ENCODE data around the gene SOS2.

The SOS2 gene

DNA sequence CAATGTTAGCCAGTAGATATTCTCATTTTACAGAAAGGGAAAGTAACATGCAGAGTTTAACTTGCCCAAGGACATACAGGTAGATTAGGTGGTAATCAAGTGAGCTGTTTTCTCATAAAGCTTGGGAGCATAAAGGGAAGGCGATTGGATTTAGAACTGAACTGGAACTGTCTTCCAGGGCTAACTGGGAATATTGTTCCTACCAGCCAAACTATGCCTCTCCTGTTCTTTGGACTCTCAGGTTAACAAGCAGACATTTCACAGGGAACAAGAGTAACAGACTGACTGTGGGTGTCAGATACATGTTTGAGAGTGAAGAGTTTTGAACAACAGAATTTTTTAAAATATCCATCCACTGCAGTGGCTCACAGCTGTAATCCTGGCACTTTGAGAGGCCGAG lies 130.6 kb downstream of the SOS2 start:
- CTCF ChIA-PET: interaction anchor here (8.2 to 13.6 kb wide), 2 partner anchors 238 to 248 kb away, joined by 99 to 368 read pairs; partner anchors contain the start of gene NEMF
- TF ChIP-seq, protein P1, sequence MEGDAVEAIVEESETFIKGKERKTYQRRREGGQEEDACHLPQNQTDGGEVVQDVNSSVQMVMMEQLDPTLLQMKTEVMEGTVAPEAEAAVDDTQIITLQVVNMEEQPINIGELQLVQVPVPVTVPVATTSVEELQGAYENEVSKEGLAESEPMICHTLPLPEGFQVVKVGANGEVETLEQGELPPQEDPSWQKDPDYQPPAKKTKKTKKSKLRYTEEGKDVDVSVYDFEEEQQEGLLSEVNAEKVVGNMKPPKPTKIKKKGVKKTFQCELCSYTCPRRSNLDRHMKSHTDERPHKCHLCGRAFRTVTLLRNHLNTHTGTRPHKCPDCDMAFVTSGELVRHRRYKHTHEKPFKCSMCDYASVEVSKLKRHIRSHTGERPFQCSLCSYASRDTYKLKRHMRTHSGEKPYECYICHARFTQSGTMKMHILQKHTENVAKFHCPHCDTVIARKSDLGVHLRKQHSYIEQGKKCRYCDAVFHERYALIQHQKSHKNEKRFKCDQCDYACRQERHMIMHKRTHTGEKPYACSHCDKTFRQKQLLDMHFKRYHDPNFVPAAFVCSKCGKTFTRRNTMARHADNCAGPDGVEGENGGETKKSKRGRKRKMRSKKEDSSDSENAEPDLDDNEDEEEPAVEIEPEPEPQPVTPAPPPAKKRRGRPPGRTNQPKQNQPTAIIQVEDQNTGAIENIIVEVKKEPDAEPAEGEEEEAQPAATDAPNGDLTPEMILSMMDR (IDR thresholded peaks at IDR 0.05; ENCODE audit: insufficient read depth, low read length, missing control alignments): no peak
- POLR2A ChIA-PET: interaction anchor here (0.7 to 2.1 kb wide), 2 partner anchors 239 to 248 kb away, joined by 3 to 4 read pairs; partner anchors contain the start of gene NEMF
- no peak overlapping the region for H3K4me3 ChIP-seq (ENCODE audit: low read depth, low read length)
- DNase-seq (ENCODE audit: low read depth, low spot score): no peak

DNA sequence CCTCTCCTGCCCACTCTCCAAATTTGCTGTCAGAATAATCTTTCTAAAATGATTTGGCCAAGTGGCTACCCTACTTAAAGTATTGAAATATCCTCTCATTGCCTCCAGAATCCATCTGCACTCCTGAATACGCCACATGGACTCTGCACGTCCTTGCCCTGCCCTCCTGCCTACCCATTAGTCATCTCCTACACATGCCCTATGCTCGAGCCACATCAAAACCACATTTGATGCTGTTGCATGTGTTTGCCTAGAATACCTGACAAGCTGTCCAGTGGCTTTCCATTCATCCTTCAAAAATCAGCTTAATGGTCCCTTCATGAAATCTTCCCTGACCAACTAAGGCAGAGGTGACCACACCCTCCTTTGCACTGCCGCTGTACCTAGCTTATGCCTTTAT lies 132.0 kb downstream of the SOS2 start:
- TF ChIP-seq, protein P1 (IDR thresholded peaks at IDR 0.05; ENCODE audit: insufficient read depth, low read length, missing control alignments): no peak
- DNase-seq (ENCODE audit: low read depth, low spot score): no peak
- CTCF ChIA-PET: interaction anchor here (1.0 to 13.6 kb wide), 3 partner anchors 219 to 247 kb away, joined by 3 to 368 read pairs (median 4); partner anchors contain the start of gene NEMF
- H3K4me3 ChIP-seq (ENCODE audit: low read depth, low read length): no peak overlapping the region
- POLR2A ChIA-PET: no interaction called here

DNA sequence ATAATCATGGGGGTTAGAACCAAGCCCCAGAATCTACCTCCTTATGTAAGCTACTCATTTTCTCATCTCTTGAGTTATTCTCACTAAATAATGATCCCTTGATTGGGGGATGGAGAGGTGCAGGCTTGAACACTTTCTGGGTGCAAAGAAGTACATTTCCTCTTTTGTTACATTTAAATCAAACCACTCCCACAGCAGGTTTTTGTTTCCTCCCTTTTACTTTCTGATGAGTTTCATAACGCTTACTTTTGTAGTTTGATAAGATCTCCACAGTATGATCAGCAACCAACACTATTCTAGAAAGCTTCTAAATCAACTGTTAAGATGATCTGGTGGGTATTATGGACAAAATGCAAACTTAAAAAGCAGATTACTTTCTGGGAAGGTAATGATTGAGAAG lies 135.5 kb downstream of the SOS2 start:
- ChIA-PET CTCF (interaction anchor here (0.9 to 13.6 kb wide), 5 partner anchors 8 to 243 kb away, joined by 3 to 368 read pairs (median 4); partner anchors contain the start of gene NEMF), POLR2A (no interaction called here)
- TF ChIP-seq, protein P1 (IDR thresholded peaks at IDR 0.05; ENCODE audit: insufficient read depth, low read length, missing control alignments): no peak
- DNase-seq (ENCODE audit: low read depth, low spot score): no peak
- no peak overlapping the region for H3K4me3 ChIP-seq (ENCODE audit: low read depth, low read length)

DNA sequence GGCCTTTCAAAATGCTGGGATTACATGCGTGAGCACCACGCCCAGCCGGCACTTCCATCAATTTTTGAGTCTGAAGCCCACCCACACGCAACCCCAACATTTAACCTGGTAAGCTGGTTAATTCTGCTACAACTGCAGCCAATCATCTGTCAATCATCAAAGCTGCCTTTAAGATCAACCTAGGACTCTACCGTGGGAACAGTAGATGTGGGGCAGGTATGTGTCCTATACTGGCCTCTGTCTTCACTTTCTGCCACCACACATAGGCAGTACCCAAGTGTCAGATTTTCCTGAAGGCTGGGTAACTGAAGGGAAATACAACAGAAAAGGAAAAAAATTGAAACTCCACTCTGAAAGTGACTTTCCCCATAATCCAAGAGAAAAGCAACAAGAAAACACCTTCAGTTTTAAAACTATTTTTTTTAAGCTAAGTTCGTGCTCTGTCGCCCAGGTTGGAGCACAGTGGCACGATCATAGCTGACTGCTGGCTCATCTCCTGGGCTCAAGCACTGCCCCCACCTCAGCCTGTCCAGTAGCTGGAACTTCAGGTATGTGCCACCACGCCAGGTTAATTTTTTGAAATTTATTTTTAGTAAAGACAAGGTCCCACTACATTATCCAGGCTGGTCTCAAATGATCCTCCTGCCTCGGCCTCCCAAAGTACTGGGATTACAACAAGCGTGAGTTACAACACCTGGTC lies 137.2 kb downstream of the SOS2 start:
- ChIA-PET POLR2A (interaction anchor here (0.6 kb wide), 1 partner anchor 176 kb away, joined by 3 read pairs; no protein-coding TSS in a partner anchor), CTCF (interaction anchor here (1.1 to 1.9 kb wide), 6 partner anchors 10 to 240 kb away, joined by 4 to 12 read pairs (median 6); no protein-coding TSS in a partner anchor)
- TF ChIP-seq, protein P1 (IDR thresholded peaks at IDR 0.05; ENCODE audit: insufficient read depth, low read length, missing control alignments): no peak

DNA sequence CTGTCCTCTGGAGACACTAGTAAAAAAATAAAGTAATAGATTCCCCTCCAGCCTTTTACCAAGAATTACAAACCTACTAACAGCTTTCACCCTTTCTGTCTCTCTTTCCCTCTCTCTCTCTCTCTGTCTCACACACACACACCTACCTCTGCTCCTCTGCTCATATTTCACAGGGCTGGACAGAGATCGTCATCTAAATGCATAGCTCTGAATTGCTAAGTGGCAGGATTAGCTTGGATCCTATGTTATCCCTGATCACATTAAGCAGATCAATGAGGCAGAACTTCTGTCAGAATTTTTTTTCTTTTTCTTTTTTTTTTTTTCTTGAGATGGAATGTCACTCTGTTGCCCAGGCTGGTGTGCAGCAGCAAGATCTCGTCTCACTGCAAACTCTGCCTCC lies 137.9 kb downstream of the SOS2 start:
- no peak overlapping the region for H3K4me3 ChIP-seq (ENCODE audit: low read depth, low read length)
- TF ChIP-seq, protein P1 (IDR thresholded peaks at IDR 0.05; ENCODE audit: insufficient read depth, low read length, missing control alignments): no peak

More for the DNA sequence above, 137.2 kb downstream of the SOS2 start:
- no peak for DNase-seq (ENCODE audit: low read depth, low spot score)
- H3K4me3 ChIP-seq (ENCODE audit: low read depth, low read length): no peak overlapping the region

DNA sequence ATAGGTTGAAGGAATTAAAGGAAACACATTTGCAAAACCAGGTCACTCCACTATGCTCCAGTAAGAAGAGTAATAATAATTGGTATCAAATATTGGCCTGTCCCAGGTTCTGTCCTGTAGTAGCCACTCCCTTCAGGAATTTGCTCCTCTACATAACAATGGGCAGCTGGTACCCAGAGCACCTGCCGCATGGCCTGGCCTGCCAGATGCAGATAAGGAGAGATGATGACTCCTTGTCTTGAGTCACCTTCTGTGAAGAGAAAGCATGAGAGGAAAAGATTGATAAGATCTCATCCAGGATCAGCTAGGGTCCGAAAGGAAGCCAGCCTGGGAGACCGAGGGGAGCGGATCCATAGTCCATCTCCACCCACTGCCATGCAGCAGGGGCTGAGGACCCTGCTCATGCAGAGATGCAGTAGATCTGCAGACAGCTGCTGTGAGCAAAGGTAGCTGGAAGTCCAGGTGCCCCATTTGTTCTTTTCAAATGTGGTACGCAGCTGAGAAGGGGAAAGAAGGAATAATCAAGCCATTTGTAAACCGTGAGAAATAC lies 139.3 kb downstream of the SOS2 start:
- ChIA-PET CTCF (interaction anchor here (6.2 kb wide), 1 partner anchor 229 kb away, joined by 60 read pairs; no protein-coding TSS in a partner anchor), POLR2A (no interaction called here)
- DNase-seq (ENCODE audit: low read depth, low spot score): no peak
- TF ChIP-seq, protein P1 (IDR thresholded peaks at IDR 0.05; ENCODE audit: insufficient read depth, low read length, missing control alignments): no peak
- no peak overlapping the region for H3K4me3 ChIP-seq (ENCODE audit: low read depth, low read length)

More for the DNA sequence above, 137.9 kb downstream of the SOS2 start:
- POLR2A ChIA-PET: no interaction called here
- CTCF ChIA-PET: interaction anchor here (0.7 to 1.9 kb wide), 7 partner anchors 10 to 239 kb away, joined by 3 to 12 read pairs (median 6); no protein-coding TSS in a partner anchor
- DNase-seq (ENCODE audit: low read depth, low spot score): no peak
